Activated CD4-positive, CD25-positive, alpha-beta regulatory T cell treated with anti-CD3 and anti-CD28 coated beads, Interleukin-2, amount 50 U/mL, for 16 hours (primary cell): Measurements from ENCODE around the gene ASAP2.

Source experiments
- DNase-seq: peaks from one replicate; pipeline ENCODE4 v3.0.0-alpha.2; 2020; ENCODE audit warnings: low read depth, low spot score

The ASAP2 gene

GRCh38 chr2:9230881-9231280 lies 24.3 kb downstream of the ASAP2 start:
- no peak for DNase-seq

GRCh38 chr2:9231291-9232165 lies 24.9 kb downstream of the ASAP2 start:
- no peak for DNase-seq

GRCh38 chr2:9232166-9232479 lies 25.5 kb downstream of the ASAP2 start:
- no peak for DNase-seq

- DNase-seq = no peak
Observed at GRCh38 chr2:9232886-9233285, 26.3 kb downstream of the ASAP2 start.

- DNase-seq = no peak
Observed at GRCh38 chr2:9234680-9235146, 28.1 kb downstream of the ASAP2 start.

GRCh38 chr2:9235147-9236044 lies 28.8 kb downstream of the ASAP2 start:
- DNase-seq = no peak

- DNase-seq = no peak
Observed at GRCh38 chr2:9236045-9236344, 29.4 kb downstream of the ASAP2 start.

GRCh38 chr2:9236867-9237266 lies 30.3 kb downstream of the ASAP2 start:
- DNase-seq = no peak

- no peak for DNase-seq
Observed at GRCh38 chr2:9237831-9238230, 31.2 kb downstream of the ASAP2 start.

- no peak for DNase-seq
Observed at GRCh38 chr2:9238591-9239326, 32.1 kb downstream of the ASAP2 start.

GRCh38 chr2:9239616-9240015 lies 33.0 kb downstream of the ASAP2 start:
- no peak for DNase-seq

GRCh38 chr2:9240745-9241144 lies 34.1 kb downstream of the ASAP2 start:
- no peak for DNase-seq

GRCh38 chr2:9241233-9241632 lies 34.6 kb downstream of the ASAP2 start:
- DNase-seq = no peak

GRCh38 chr2:9243357-9243756 lies 36.7 kb downstream of the ASAP2 start:
- no peak for DNase-seq

GRCh38 chr2:9244985-9245544 lies 38.5 kb downstream of the ASAP2 start:
- DNase-seq = no peak

GRCh38 chr2:9247177-9247576 lies 40.6 kb downstream of the ASAP2 start:
- DNase-seq = no peak

GRCh38 chr2:9247786-9248185 lies 41.2 kb downstream of the ASAP2 start:
- no peak for DNase-seq

GRCh38 chr2:9248363-9248762 lies 41.8 kb downstream of the ASAP2 start:
- no peak for DNase-seq

- DNase-seq = no peak
Observed at GRCh38 chr2:9249020-9249800, 42.6 kb downstream of the ASAP2 start.

- DNase-seq = no peak
Observed at GRCh38 chr2:9250091-9250490, 43.5 kb downstream of the ASAP2 start.

- no peak for DNase-seq
Observed at GRCh38 chr2:9250498-9251153, 44.0 kb downstream of the ASAP2 start.
